GM21515 (cell line): ENCODE results near the gene ADCY2.

Experiments
- ATAC-seq: cut with Tn5 transposase; IDR thresholded peaks from one replicate; pipeline ENCODE4 v1.9.1; 2021; ENCODE audit not compliant: unreplicated experiment

ADCY2 gene

DNA sequence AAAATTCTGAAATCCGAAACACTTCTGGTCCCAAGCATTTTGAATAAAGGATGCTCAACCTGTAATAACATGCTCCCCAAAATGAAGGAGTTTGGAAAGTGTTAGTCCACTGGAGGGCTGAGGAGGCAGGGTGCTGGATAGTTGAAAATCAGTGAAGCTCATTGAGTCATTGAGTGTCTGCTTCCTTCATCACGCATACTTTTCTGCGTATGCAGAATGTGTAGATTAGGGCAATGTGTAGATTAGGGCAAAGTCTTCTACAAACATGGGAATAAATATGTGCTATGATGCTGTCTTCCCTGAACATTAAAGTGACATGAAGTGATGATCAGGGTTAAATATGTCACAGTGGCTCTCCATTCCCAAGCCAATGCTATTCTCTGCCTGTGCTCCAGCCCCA lies 261.2 kb downstream of the ADCY2 start:
- ATAC-seq: no peak

DNA sequence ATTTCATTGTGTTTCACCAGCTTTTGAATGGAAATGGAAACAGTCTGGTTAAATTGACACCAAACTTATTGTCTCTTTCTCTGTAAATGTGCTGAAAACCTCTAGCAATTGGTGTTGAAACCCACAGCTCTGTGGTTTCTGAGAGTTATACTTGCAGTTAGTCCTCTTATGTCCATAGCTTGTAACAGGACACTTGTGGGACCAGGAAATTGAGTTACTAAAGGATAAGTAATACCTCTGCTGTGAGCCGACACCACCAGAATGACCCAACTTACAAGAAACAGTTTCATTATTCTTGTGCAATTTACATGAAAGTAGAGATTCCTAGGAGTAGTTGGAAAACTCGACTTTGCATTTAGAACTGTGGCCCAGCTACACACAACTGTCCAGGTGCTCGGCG lies 263.5 kb downstream of the ADCY2 start:
- ATAC-seq: no peak

DNA sequence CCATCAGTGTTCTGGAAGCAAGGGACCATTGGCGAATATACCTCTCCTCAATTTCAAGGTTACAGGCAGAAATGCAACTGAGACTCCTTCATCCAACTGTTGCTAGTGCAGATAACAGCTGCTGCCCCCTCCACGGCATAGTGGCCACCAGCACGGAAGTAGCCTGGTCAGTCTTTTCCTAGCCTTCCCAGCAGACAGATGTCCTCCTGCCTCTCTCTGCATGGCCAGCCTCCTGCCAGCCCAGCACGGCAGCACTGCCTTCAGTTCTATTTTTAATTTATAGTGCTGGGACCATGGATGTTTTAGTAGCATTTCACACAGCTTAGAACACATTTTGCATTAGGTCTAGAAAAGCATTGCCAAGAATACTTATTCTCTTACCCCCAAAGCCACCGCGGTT lies 266.4 kb downstream of the ADCY2 start:
- ATAC-seq: no peak

DNA sequence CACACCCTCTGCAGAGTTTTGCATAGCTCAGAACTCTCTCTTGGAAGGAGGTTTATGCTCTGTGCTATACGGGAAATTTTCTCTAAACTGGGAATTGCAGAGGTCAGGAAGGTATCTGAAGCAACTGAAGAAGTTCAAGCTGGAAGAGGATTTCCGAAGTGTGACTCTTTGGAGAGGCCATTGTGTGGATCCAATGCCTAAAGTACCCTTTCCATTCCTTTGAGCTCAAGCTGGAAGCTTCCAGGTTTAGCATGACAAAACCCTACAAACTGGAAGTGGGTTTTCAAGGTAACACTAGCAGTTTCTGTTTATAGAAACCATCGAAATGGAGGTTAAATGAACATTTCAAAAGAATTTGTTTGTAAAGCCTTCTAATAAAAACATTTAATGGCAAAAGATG lies 267.9 kb downstream of the ADCY2 start:
- no peak for ATAC-seq

DNA sequence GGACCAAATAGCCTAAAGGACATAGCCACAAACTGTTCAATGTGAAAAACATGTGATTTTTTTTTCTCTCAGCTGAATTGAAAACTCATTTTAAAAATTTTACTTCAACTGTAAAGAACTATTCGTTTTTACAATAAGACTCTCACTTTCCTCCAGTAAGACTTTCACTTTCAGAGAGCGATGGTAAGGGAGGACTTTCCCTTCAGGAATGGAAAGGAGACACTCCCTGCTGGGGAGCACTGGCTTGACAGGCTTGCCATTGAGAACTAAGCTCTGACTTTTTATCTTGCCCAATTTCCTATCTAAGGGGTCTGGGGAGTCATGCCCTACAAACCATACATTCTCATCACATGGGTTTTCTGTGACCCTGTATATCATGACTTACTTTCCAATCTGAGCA lies 268.3 kb downstream of the ADCY2 start:
- ATAC-seq: no peak

DNA sequence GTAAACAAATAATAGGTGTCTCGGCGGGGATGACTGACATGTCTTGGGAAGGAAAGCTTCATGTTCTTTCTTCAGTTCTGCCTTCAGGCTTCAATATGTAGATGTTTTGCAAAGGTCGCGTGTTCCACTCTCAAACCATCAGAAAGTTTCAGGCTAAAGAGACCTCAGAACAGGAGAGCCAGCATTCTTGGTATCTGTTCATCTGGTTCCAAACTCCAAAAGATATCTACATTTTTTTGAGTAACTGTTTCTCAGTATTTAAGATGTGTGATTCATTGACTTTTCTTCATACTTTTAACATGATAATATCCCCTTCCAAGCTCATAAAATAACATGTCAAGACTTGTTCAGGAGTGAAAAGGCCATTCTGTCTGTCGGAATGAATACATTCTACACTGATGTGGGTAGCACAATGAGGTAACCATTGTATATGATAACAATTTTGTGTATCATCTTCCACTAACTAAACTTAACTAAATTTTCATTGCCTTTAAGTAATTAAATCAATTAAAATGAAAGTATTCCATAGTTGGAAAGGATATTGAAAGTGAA lies 271.4 kb downstream of the ADCY2 start:
- ATAC-seq: no peak

DNA sequence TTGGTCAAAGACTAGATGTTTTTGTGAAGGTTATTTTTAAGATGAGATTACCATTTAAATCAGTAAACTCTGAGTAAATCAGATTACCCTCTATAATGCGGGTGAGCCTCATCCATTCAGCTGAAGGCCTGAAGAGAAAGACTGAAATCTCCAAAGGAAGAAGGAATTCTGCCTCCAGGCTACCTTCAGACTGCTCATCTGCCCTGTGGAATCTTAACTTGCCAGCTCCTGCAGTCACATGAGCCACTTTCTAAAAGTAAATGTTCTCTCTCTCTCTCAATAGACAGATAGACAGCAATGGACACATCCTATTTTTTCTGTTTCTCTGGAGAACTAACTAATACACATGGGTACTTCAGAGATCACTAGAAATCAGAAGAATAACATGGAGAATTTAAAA lies 272.2 kb downstream of the ADCY2 start:
- no peak for ATAC-seq

DNA sequence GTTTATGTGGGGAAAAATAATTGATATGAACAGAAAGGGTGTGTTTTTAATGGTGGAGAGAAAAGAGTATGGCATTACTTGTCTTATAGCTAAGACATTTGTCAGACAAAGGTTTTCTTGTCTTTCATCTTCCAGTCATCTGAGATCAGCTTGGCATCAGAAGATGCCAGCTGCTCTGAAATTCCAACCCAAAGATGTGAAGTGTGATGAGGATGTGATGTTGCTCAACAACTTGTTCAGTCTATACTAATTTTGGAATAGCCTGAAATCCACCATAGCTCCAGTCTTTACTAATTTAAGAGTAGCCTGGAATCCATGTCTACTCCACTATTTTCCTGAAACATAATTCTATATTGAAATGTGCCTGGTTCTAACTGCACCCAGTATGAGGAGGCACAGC lies 272.7 kb downstream of the ADCY2 start:
- ATAC-seq: no peak

DNA sequence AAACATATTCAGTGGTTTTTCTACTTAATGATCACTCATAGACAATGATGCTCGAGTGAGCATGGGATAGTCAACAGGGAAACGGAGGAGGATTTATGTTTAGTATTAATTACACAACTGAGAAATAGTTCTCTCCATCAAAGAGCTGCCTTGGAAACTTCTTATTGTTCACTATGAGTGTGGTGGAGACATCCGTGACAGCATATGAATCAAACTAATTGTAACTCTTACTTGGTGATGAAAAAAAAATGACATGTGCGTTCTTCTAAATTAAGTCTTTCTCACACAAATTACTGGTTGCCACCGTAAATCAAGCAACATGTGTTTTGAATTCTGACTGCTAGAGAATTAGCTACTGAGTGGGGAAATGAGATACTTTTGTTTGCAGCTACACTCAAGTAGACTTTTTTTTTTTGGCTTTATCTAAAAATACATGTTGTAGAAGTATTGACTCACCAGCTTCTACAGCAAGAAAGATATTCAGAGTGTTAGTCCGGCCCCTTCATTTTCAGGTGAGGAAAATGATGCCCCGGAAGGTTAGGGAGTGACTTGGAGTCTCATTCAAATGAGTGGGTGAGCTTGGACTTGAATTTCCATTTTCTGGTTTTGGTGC lies 275.5 kb downstream of the ADCY2 start:
- no peak for ATAC-seq

DNA sequence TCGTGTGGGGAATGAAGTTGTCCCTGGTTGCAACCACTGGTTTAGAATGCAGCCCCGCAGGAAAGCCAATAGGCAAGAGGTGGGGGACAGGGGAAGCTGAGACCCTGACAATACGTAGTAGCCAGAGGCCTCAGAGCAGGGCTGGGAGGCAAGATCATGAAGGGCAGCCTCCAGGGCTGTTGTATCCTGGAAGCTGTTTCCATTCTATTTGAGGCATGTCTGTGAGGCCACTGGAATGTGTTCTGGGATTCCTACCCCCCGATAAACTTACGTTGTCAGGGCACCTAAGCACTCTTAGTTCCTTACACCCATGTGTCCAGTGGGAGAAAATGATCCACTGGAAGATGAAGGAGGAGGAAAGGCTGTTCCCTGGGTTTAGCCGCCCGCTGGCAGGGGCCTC lies 277.7 kb downstream of the ADCY2 start:
- no peak for ATAC-seq

DNA sequence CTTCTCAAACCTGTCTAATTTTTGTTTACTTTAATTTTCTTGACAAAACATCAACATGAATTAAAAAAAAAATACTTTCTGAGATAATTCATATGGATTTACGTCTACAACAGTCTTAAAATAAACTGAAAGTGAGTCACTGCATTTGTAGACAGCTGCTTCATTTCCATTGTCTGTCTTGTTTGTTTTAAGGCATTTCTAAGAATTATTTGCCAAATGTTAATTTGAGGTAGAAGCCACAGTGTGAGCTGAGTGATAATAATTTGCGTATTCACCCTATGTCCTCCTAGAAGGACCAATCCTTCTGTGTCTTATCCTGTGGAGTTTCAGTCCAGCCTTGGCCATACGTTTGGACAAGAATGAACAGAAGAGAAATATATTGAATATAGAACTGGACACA lies 280.5 kb downstream of the ADCY2 start:
- ATAC-seq: no peak

DNA sequence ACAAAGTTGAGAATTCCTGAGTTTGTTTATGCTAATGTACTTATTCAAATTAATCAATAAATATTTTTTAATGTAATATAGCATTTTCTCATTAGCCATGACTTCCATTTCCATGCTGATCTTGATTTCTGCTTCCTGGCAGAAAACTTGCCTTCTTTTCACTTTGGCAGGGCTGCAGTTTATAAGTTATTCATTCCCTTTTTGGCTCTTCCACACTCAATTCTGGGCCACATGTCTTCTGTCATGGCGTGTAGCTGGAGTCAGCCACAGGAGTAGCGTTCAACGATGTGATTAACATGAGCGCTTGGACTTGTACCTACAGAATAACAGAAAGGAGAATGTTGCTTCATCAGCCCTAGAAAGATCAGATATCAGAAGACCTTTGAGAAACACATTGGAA lies 282.1 kb downstream of the ADCY2 start:
- no peak for ATAC-seq

DNA sequence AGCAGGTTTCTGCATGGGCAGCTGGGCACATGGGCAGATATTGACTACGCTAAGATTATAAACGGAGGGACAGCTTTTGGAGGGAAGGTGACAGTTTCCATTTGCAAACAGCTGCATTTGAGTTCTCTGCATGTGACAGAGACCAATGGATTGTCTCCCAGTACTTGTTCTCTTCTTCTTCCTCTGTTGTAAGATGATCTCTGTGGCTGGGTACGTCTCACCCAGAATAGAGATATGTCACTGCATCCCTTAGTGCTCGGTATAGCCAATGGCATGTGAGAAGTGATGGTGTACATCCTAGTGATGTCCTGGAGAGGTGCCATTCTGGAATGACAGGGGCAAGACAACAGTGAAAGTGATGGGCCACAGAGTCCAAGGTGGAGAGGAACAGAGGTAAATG lies 283.7 kb downstream of the ADCY2 start:
- no peak for ATAC-seq

DNA sequence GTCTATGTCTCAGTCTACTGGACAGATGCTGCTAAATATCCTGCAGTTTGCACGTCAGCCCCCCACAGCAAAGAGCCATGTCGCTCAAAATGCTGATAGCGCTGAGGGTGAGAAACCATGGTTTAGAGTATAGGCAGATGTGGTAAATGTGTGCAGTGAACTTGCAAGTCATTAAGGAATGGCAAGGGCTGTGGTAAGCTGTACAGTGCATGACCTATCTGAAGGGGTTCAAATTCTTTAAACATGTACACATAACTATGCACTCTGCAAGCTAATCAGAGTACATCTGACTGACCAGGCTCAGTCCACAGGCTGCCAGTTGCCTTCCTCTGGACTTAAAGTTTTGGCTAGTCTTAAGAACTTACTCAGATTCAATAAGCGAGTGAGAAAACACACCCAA lies 284.3 kb downstream of the ADCY2 start:
- ATAC-seq: no peak

DNA sequence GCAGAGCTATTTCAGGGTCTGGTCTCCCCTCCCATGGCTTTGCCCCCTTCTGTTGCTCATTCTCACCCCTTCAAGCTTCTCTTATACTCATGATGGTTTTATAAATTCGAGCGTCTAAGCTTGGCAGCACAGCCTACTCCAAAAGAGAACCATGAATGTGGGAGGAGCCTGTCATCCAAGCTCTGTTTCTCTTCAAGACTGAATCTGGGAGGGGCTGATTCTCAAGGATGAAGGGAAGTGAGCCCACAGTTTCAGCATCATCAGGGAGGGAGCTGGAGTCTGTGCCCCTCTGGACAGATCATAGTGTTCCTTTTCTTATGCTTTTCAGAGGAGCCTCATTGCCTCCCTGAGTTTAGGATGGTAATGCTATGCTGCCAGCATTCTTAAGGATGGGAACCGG lies 286.4 kb downstream of the ADCY2 start:
- no peak for ATAC-seq

DNA sequence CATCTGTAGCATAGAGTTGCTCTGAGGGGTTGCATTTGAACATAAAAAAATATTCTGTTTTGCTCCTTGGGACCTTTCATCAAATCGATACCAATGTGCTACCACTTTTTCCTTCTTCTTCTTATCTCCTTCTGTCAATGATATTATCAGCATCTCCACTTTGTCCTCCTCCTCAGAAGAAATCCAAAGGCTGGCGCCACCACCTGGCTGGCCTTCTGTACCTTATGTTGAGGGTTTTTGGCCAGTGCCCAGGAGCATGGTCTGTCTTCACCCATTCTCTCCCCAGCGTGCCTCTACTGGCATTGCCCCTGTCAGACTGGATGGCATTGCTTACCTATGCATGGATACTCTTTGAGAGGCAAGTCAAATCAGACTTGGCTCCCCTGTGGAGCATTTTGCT lies 287.8 kb downstream of the ADCY2 start:
- no peak for ATAC-seq

DNA sequence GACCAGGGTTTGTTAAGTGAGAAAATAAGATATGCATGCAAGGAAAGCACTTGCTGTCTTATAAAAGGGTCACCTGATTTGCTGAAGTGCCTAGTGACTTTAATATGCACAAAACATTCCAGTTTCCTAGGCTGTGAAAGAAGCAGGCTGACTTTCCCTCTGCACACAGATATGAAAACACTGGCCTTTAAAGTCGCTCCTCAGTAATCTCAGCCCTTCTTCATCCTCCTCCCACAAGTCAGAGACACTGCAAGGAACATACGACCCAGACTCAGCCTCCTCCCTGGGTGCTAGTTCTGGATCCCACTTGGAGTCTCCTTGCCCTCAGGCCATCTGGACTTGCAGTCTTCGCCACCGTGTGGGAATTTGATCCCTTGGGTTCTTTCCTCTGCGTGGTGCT lies 288.9 kb downstream of the ADCY2 start:
- ATAC-seq: no peak

DNA sequence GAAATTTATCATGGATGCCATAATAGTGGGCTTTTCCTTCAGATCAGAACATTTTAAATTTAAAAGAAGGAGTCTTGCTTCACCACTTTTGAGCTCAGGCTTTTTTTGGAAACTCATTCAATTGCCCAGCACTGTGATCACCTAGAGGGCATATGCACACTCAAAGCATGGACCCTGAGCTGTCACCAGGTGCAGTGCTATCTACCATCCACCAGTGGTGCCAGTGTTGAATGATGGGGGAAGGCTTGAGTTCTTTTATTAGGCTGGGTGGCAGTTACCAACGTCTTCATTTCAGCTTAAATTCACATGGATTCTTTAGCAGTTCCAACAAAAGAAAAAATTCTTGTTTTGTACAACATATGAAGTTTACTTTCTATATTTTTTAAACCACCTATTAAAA lies 290.9 kb downstream of the ADCY2 start:
- ATAC-seq: no peak

DNA sequence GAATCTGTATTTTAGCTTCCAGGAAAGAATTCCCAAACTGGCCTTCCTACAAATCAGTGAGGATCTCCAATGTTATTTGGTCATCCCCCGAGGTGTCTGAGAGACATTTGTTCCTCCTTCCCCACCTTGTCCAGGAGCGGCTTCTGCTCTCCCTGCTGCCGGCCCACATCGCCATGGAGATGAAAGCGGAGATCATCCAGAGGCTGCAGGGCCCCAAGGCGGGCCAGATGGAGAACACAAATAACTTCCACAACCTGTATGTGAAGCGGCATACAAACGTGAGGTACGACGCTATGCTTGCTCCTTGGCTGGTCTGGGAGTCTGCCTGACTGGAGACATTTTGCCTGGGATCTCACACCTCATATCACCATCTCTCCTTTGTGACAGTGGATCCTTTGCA lies 294.6 kb downstream of the ADCY2 start:
- ATAC-seq: no peak

DNA sequence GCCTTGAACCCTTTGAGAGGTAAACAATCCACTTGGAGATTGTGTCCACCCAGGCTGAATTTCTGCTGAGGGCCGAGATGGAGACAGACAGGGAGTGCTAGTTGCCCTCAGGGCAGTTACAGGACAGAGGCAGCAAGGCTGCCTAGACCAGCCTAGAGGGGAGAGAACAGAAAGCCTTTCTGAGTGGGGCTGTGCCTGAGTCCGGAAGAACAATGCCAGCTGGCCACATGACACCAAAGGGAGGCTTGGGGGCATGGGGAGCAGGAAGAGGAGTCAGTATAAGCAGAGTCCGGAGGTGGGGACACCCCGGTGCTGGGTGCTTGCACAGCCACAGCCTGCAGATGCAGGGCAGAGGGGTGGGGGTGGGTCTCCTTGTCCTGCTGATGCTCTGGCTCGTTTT lies 309.3 kb downstream of the ADCY2 start:
- ATAC-seq: no peak

DNA sequence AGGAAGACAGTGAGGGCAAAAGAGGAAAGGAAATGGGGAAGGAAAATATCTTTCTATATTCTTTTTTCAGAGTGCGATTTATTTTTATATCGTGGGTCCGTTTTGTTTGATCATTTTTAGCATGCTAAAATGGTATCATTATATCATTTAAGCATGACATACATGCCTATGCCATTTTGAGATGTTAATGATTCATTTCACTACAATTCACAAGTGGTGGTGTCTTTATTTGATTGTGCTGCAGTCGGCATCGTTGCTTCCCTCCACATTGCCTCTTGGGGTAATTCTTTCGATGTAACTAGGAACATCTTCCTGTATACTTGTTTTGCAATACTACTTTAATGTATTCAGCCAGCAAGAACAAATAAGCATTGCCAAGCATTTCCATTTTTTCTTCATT lies 309.8 kb downstream of the ADCY2 start:
- no peak for ATAC-seq

DNA sequence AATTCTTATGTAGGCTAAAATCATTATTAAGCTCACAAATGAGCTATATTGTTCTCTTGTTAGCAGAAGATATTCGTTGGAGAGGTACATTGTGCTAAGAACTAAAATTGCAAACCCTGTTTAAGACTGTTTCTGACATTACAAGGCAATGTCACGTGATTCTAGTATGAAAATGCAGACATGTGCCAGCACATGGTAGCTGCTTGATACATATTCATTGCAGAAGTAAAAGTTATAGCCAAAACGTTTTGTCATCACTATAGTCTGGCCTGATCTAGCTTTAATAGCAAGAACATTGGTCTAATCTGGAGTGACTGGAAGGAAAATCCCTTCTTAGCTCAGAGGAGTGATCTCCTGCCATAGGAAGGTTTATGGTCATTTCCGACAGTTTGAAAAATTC lies 310.3 kb downstream of the ADCY2 start:
- no peak for ATAC-seq

DNA sequence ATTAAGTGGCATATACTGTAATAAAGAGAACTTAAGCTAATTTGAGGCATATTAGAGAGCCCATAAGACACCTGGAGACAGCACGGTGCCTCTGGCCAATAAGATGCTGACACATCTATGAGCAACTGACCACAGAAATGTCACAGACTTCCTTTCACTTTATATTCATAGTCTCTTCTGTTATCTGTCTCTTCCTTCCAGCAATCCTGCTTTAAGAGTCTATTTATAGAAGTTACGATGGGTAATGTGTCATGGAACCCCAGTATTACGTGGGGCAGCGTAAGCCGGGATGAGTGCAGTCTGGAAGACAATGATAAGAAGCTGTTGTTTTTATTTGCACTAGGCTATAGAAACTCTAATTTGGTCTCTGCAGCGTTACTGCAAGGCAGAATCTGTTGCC lies 318.2 kb downstream of the ADCY2 start:
- no peak for ATAC-seq

DNA sequence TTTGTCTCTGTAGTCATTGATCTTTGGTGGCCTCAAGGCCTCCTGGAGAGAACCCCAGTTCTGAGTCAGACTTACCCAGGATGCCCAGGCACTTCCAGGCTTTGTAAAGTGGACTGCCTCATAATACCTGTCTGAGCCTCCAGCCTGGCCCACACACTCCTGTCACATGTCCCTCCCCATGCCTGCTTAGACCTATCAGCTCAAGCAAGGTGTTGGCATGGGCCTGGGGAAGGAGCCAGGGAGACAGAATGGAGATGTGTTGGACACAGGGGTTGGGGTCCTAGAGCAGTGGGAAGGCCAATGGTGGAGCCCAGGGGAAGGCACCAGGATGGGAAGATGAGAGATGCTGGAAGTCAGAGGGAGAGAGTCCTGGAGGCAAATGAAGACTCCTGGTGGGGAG lies 318.8 kb downstream of the ADCY2 start:
- ATAC-seq: no peak
